LoVo (cell line): ENCODE data around the gene MARK4.
A peak's percentile ranks its signal among the peaks of the same experiment; 100 is the strongest.
"Not testable (repeated sequence)": the region's sequence is repeated elsewhere in the genome, so short reads cannot be mapped to it uniquely, and the experiment has no call there.

ENCODE experiments used
- DNase-seq: peaks from one replicate; pipeline ENCODE4 v3.0.0-alpha.2; 2016; ENCODE audit warnings: low spot score

MARK4 gene

GRCh38 chr19:45250832-45251451 is at the start of gene MARK4:
Gene MARK4, plus strand, starts transcription at chr19:45251271. Its CDS starts 318 bp downstream, at chr19:45251589.
- peak; percentile 54 for DNase-seq

- no peak for DNase-seq
Measured at GRCh38 chr19:45202637-45203036, 48.4 kb upstream of the MARK4 start.

- no peak for DNase-seq
Measured at GRCh38 chr19:45205810-45206209, 45.3 kb upstream of the MARK4 start.

GRCh38 chr19:45206328-45206727 is 44.7 kb upstream of the MARK4 start:
- no peak for DNase-seq

- DNase-seq = no peak
Measured at GRCh38 chr19:45211751-45212381, 39.2 kb upstream of the MARK4 start.

GRCh38 chr19:45213031-45213430 is 38.0 kb upstream of the MARK4 start:
- no peak for DNase-seq

- no peak for DNase-seq
Measured at GRCh38 chr19:45215391-45216191, 35.5 kb upstream of the MARK4 start.

GRCh38 chr19:45216667-45217066 is 34.4 kb upstream of the MARK4 start:
- no peak for DNase-seq

GRCh38 chr19:45217193-45217956 is 33.7 kb upstream of the MARK4 start:
- DNase-seq = no peak

GRCh38 chr19:45217957-45218334 is 33.1 kb upstream of the MARK4 start:
- DNase-seq = no peak

GRCh38 chr19:45218426-45218825 is 32.6 kb upstream of the MARK4 start:
- no peak for DNase-seq

- no peak for DNase-seq
Measured at GRCh38 chr19:45218911-45219743, 31.9 kb upstream of the MARK4 start.

- DNase-seq = no peak
Measured at GRCh38 chr19:45222724-45223123, 28.3 kb upstream of the MARK4 start.

GRCh38 chr19:45223879-45224278 is 27.2 kb upstream of the MARK4 start:
- no peak for DNase-seq

GRCh38 chr19:45224645-45225044 is 26.4 kb upstream of the MARK4 start:
- DNase-seq = no peak

- DNase-seq = not testable (repeated sequence)
Measured at GRCh38 chr19:45229056-45229455, 22.0 kb upstream of the MARK4 start.

- no peak for DNase-seq
Measured at GRCh38 chr19:45231891-45232290, 19.2 kb upstream of the MARK4 start.

- no peak for DNase-seq
Measured at GRCh38 chr19:45234089-45234869, 16.8 kb upstream of the MARK4 start.

GRCh38 chr19:45235485-45235884 is 15.6 kb upstream of the MARK4 start:
- no peak for DNase-seq

- DNase-seq = no peak
Measured at GRCh38 chr19:45238556-45238955, 12.5 kb upstream of the MARK4 start.
